Loucy (cell line): ENCODE measurements around the gene PLEK2.
"Not testable (repeated sequence)": the region's sequence is repeated elsewhere in the genome, so short reads cannot be mapped to it uniquely, and the experiment has no call there.

Experiments used
- EZH2phosphoT487 ChIP-seq: fragments of 200-600 bp; IDR thresholded peaks from 2 replicates; pipeline ENCODE4 v1.6.1; 2018; ENCODE audit warnings: antibody characterized with exemption, mild to moderate bottlenecking, moderate library complexity, borderline replicate concordance
- TF ChIP-seq, protein P1 (sequence below): fragments of 200-600 bp; sonication (generic); conservative IDR thresholded peaks from 2 replicates; pipeline ENCODE4 v1.5.1; 2014; ENCODE audit warnings: mild to moderate bottlenecking, antibody characterized with exemption, low read length

DNA sequence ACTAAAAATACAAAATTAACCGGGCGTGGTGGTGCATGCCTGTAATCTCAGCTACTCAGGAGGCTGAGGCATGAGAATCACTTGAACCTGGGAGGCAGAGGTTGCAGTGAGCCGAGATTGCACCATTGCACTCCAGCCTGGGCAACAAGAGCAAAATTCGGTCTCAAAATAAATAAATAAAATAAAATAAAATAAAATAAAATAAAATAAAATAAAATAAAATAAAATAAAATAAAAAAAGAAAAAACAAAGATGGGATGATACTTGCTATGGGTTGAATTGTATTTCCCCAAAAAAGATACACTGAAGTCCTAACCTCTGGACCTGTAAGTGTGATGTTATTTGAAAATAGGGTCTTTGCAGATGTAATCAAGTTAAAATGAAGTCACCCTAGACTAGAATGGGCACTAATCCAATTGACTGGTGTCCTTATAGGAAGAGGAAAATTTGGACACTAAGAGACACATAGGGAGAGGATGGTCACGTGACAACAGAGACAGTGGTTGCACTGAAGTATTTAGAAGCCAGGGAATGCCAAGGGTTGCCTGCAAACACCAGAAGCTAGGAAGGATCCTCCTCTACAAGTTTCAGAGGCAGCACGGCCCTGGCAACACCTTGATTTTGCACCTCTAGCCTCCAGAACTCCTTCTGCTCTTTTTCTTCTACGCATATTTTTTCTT is 3.7 kb downstream of the PLEK2 start:
- TF ChIP-seq, protein P1, sequence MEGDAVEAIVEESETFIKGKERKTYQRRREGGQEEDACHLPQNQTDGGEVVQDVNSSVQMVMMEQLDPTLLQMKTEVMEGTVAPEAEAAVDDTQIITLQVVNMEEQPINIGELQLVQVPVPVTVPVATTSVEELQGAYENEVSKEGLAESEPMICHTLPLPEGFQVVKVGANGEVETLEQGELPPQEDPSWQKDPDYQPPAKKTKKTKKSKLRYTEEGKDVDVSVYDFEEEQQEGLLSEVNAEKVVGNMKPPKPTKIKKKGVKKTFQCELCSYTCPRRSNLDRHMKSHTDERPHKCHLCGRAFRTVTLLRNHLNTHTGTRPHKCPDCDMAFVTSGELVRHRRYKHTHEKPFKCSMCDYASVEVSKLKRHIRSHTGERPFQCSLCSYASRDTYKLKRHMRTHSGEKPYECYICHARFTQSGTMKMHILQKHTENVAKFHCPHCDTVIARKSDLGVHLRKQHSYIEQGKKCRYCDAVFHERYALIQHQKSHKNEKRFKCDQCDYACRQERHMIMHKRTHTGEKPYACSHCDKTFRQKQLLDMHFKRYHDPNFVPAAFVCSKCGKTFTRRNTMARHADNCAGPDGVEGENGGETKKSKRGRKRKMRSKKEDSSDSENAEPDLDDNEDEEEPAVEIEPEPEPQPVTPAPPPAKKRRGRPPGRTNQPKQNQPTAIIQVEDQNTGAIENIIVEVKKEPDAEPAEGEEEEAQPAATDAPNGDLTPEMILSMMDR = not testable (repeated sequence)
- not testable (repeated sequence) for TF ChIP-seq EZH2phosphoT487
